Fibroblast of skin of right quadriceps (primary cell): ENCODE data around the gene FBXL7.

Experiments used
- DNase-seq: peaks from one replicate; pipeline ENCODE4 v3.0.0-alpha.2; 2013

FBXL7 gene

GRCh38 chr5:15621094-15621493 is 121.1 kb downstream of the FBXL7 start:
- peak; percentile 91 for DNase-seq

GRCh38 chr5:15623794-15624193 is 123.8 kb downstream of the FBXL7 start:
- DNase-seq: no peak

- no peak for DNase-seq
Measured at GRCh38 chr5:15627109-15627508, 127.1 kb downstream of the FBXL7 start.

GRCh38 chr5:15627647-15628046 is 127.7 kb downstream of the FBXL7 start:
- DNase-seq: no peak

GRCh38 chr5:15630441-15630840 is 130.5 kb downstream of the FBXL7 start:
- DNase-seq: no peak

GRCh38 chr5:15634591-15635288 is 134.8 kb downstream of the FBXL7 start:
- no peak for DNase-seq

GRCh38 chr5:15635289-15635616 is 135.3 kb downstream of the FBXL7 start:
- no peak for DNase-seq

GRCh38 chr5:15637345-15637744 is 137.4 kb downstream of the FBXL7 start:
- DNase-seq: no peak

- DNase-seq: no peak
Measured at GRCh38 chr5:15637886-15638285, 137.9 kb downstream of the FBXL7 start.

GRCh38 chr5:15638296-15638695 is 138.3 kb downstream of the FBXL7 start:
- no peak for DNase-seq

GRCh38 chr5:15639288-15639687 is 139.3 kb downstream of the FBXL7 start:
- DNase-seq: no peak

- DNase-seq: no peak
Measured at GRCh38 chr5:15640116-15640515, 140.1 kb downstream of the FBXL7 start.

GRCh38 chr5:15643731-15644130 is 143.8 kb downstream of the FBXL7 start:
- DNase-seq: no peak

- peak; percentile 32 for DNase-seq
Measured at GRCh38 chr5:15645381-15646160, 145.6 kb downstream of the FBXL7 start.

GRCh38 chr5:15646371-15646770 is 146.4 kb downstream of the FBXL7 start:
- DNase-seq: peak; percentile 57

GRCh38 chr5:15647251-15647650 is 147.3 kb downstream of the FBXL7 start:
- no peak for DNase-seq

GRCh38 chr5:15650266-15650665 is 150.3 kb downstream of the FBXL7 start:
- DNase-seq: peak; percentile 43

GRCh38 chr5:15654779-15655178 is 154.8 kb downstream of the FBXL7 start:
- DNase-seq: no peak

- DNase-seq: no peak
Measured at GRCh38 chr5:15655683-15656082, 155.7 kb downstream of the FBXL7 start.

- peak; percentile 72 for DNase-seq
Measured at GRCh38 chr5:15664961-15665360, 165.0 kb downstream of the FBXL7 start.

- no peak for DNase-seq
Measured at GRCh38 chr5:15669826-15670225, 169.8 kb downstream of the FBXL7 start.

GRCh38 chr5:15674716-15675115 is 174.7 kb downstream of the FBXL7 start:
- DNase-seq: no peak

GRCh38 chr5:15676591-15676990 is 176.6 kb downstream of the FBXL7 start:
- no peak for DNase-seq

- DNase-seq: no peak
Measured at GRCh38 chr5:15679161-15679560, 179.2 kb downstream of the FBXL7 start.

- peak; percentile 62 for DNase-seq
Measured at GRCh38 chr5:15680455-15680854, 180.5 kb downstream of the FBXL7 start.
